Uterus (tissue), 4 donors: Measurements from ENCODE around the gene SLC22A6. TPM values are rescaled to one million over a fixed set of nuclear protein-coding genes. Genes with fewer than 3 reads are reported as not detected.

Experiments used
- small RNA-seq: library from RNA; depleted of rRNA; stranded (forward); fragments of <200 nt; gene quantifications from one replicate; pipeline ENCODE3, GENCODE V24; 2016
- total RNA-seq, 4 donors: library from RNA; depleted of rRNA in 3 of 4; stranded (reverse); fragments of >200 nt in 3 of 4; gene quantifications; one replicate each; pipeline versions ENCODE4 v1.1.0 to v1.2.4, GENCODE V29; 2014 to 2023
- donor health status: DM: yes; HTN: yes; CAD: no.

SLC22A6 gene
- total RNA-seq, 4 donors from 2014 or later: not detected

Small RNAs within 50 kb of the gene (small RNA-seq; reads per million reads assigned to genes)
- not detected for gene RN7SL259P

Other genes starting within 250 kb of the SLC22A6 start
- gene ZBTB3, start 230.8 kb downstream of the SLC22A6 start, total RNA-seq: 10 to 100 TPM in 3 of 4 donors, under 1 TPM in 1; 0.59 to 28.9 (median 18.3) TPM
- 10 to 100 TPM; 55.0 to 97.6 (median 76.0) TPM for gene POLR2G, start 223.4 kb downstream of the SLC22A6 start, total RNA-seq
- gene TAF6L, start 213.6 kb downstream of the SLC22A6 start, total RNA-seq: 10 to 100 TPM in 3 of 4 donors, 1 to 10 TPM in 1; 6.8 to 34.3 (median 24.1) TPM
- 10 to 100 TPM; 22.3 to 83.8 (median 34.2) TPM for gene TMEM179B, start 197.6 kb downstream of the SLC22A6 start, total RNA-seq
- 10 to 100 TPM in 2 of 4 donors, 1 to 10 TPM in 2; 1.0 to 28.0 (median 10.0) TPM for gene TMEM223, start 193.0 kb downstream of the SLC22A6 start, total RNA-seq
- gene NXF1, start 179.5 kb downstream of the SLC22A6 start, total RNA-seq: 10 to 100 TPM; 41.0 to 96.2 (median 50.2) TPM
- 10 to 100 TPM; 36.5 to 73.5 (median 55.2) TPM for gene STX5, start 152.9 kb downstream of the SLC22A6 start, total RNA-seq
- not detected for gene TEX54, start 152.1 kb downstream of the SLC22A6 start, total RNA-seq
- 10 to 100 TPM in 3 of 4 donors, 1 to 10 TPM in 1; 10.0 to 66.0 (median 35.0) TPM for gene WDR74, start 145.4 kb downstream of the SLC22A6 start, total RNA-seq
- gene SLC3A2, start 104.1 kb downstream of the SLC22A6 start, total RNA-seq: 100 to 1,000 TPM in 2 of 4 donors, 10 to 100 TPM in 2; 69.8 to 206 (median 98.4) TPM
- gene CHRM1, start 63.6 kb downstream of the SLC22A6 start, total RNA-seq: 1 to 10 TPM in 1 of 4 donors, not detected in 3; 1.3 TPM
- gene SLC22A8, start 30.9 kb upstream of the SLC22A6 start, total RNA-seq: not detected
- not detected for gene SLC22A24, start 159.3 kb upstream of the SLC22A6 start, total RNA-seq